ENCODE results near the gene ATP2C2. TPM values are rescaled to one million over a fixed set of nuclear protein-coding genes. Genes with fewer than 3 reads are reported as not detected.
A peak's percentile ranks its signal among the peaks of the same experiment; 100 is the strongest.

ATP2C2 gene
- total and polyA plus RNA-seq, 11 donors = 0.17 TPM; not detected in 10

DNA sequence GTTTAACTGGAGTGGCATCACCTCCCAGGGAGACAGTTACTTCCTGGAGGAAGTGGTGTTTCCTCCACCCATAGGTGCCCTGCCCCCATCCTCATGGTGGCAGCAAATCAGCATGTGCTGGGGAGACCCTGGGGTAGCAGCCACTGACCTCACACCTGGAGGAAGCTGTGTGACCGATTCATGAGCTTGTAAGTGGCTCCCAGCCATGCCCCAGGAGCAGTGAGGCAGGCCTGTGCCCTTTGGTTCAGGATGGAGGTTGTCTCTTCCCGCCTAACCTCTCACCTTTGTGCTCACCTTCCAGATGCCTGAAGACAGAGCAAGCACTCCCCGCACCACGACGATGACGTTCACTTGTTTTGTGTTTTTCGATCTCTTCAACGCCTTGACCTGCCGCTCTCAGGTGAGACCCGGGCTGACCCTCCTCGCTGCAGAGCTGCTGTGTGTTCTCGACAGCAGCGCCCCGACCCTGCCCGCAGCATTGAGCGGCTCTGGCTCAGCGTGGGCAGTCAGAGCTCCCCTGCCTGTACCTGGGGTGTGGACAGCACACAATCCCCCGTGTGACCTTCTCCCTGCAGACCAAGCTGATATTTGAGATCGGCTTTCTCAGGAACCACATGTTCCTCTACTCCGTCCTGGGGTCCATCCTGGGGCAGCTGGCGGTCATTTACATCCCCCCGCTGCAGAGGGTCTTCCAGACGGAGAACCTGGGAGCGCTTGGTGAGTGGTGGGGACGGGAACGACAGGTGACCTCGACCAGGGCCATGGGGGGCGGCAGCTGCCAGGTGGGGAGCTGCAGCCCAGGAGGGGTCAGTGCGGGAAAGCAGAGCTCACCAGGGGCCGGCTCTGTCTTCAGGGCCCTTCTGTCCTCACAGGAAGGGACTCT is 93.3 kb downstream of the ATP2C2 start:
- H3K27ac ChIP-seq = no peak overlapping the region
- peaks cover 0 to 4% (median 0%) of the 10 kb centered on the region in 9 donors for H3K36me3 ChIP-seq
- peaks cover 0 to 11% (median 0%) of the 10 kb centered on the region in 12 donors for H3K4me1 ChIP-seq
- DNase-seq = no peak
- intact Hi-C loops (cut with DNase I) = no loop called here
- TF ChIP-seq POLR2A (IDR thresholded peaks at IDR 0.05) = no peak
- TF ChIP-seq, protein P1, sequence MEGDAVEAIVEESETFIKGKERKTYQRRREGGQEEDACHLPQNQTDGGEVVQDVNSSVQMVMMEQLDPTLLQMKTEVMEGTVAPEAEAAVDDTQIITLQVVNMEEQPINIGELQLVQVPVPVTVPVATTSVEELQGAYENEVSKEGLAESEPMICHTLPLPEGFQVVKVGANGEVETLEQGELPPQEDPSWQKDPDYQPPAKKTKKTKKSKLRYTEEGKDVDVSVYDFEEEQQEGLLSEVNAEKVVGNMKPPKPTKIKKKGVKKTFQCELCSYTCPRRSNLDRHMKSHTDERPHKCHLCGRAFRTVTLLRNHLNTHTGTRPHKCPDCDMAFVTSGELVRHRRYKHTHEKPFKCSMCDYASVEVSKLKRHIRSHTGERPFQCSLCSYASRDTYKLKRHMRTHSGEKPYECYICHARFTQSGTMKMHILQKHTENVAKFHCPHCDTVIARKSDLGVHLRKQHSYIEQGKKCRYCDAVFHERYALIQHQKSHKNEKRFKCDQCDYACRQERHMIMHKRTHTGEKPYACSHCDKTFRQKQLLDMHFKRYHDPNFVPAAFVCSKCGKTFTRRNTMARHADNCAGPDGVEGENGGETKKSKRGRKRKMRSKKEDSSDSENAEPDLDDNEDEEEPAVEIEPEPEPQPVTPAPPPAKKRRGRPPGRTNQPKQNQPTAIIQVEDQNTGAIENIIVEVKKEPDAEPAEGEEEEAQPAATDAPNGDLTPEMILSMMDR (IDR thresholded peaks at IDR 0.05) = no peak
- ATAC-seq = no peak
- H3K9me3 ChIP-seq = peaks cover 0 to 6% (median 1%) of the 10 kb centered on the region in 12 donors
- WGBS, 4 donors = 91 to 92% (median 92%) methylated on average over 20 to 30 of the region's 30 CpGs
- no peak overlapping the region for H3K4me3 ChIP-seq
- H3K27me3 ChIP-seq = no peaks in the 10 kb centered on the region

DNA sequence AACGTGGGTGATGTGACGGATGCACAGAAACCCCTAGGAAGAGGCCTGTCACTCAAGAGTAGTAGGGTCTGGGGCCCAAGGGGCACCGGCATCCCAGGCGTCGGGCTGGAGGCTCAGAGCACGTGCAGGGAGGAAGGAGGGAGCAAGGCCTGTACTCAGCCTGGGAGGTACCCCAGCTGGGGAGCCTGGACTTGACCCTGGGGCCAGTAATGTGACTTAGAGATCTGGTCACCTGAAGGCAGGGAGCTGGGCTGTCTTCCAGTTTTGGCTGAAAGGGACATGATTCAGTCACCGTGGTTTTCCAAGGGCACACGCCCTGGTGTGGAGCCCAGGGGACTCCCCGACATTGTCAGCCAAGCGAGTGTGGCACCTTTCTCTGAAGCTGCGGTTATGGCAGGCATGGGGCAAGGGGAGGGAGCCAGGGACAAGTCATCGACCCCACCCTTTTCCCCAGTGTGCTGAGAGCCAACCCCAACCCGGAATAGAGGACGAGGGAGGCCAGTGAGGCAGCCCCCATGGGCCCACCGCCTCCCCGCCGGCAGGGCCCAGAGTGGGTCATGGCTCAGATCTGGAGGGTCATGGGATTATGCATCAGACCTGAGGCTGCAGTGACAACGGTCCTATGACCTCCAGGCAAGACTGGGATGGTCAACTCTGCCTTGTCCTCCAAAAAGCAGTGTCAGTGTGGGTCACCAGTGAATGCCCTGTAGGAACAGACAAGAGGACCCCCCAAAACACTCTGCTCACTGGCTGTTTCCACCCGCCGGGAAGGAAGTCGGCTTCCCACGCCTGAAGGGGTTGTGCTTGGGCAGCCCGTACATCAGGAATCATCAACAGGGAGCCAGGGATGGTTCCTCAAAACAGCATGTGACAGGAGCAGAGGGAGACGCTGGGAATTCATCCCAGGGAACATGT is 94.2 kb downstream of the ATP2C2 start:
- intact Hi-C loops (cut with DNase I) = no loop called here
- Histone ChIP-seq H3K27me3 (no peaks in the 10 kb centered on the region), H3K4me1 (peaks cover 0 to 11% (median 0%) of the 10 kb centered on the region in 12 donors), H3K27ac (no peak overlapping the region), H3K9me3 (peaks cover 0 to 15% (median 6%) of the 10 kb centered on the region in 12 donors), H3K4me3 (no peak overlapping the region), H3K36me3 (peaks cover 0 to 13% (median 3%) of the 10 kb centered on the region in 9 donors)
- WGBS, 4 donors = 72 to 86% (median 80%) methylated on average over 15 to 24 of the region's 24 CpGs
- no peak for DNase-seq
- TF ChIP-seq POLR2A (IDR thresholded peaks at IDR 0.05) = no peak
- TF ChIP-seq, protein P1 (IDR thresholded peaks at IDR 0.05) = no peak
- no peak for ATAC-seq

DNA sequence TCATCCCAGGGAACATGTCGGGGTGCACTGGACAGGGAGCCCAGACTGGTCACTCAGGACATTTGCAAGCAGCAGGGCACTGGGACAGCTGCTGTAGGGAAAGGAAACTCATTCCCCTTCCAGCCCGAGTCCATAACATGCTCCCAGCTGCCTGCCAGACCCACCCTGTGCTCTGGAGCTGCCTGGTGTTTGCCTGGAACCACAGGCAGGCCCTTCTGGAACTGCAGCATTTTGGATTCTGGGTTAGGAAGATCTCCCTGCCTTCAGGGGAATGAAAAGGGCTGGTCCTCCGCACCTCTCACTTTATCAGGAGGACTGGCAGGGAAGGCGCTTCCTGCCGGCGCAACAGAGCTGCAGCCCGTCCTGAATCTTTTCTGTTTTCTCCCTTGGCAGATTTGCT is 94.9 kb downstream of the ATP2C2 start:
- ATAC-seq (no peak), DNase-seq (peak in 1 of 5 donors; percentile 12)
- intact Hi-C loops (cut with DNase I) = no loop called here
- 72 to 96% (median 81%) methylated on average over 4 to 7 of the region's 7 CpGs for WGBS, 4 donors
- Histone ChIP-seq H3K4me1 (peaks cover 0 to 11% (median 0%) of the 10 kb centered on the region in 12 donors), H3K4me3 (no peak overlapping the region), H3K36me3 (peaks cover 0 to 16% (median 5%) of the 10 kb centered on the region in 9 donors), H3K27me3 (no peaks in the 10 kb centered on the region), H3K9me3 (peaks cover 0 to 17% (median 8%) of the 10 kb centered on the region in 12 donors), H3K27ac (no peak overlapping the region)
- TF ChIP-seq, protein P1 (IDR thresholded peaks at IDR 0.05) = no peak
- TF ChIP-seq POLR2A (IDR thresholded peaks at IDR 0.05) = no peak

All from heart left ventricle (tissue), 16 donors.